Astrocyte (in vitro differentiated cells and primary cell): ENCODE data around the gene CIB2. TPM values are rescaled to one million over a fixed set of nuclear protein-coding genes. Genes with fewer than 3 reads are reported as not detected.

Source experiments
- DNase-seq: peaks from one replicate; pipeline ENCODE4 v3.0.0-alpha.2; 2010; ENCODE audit warnings: low read depth
- FAIRE-seq: peaks from 2 replicates; lab custom pipeline; 2011; peaks lifted over from hg19 to GRCh38; lab: Jason Lieb, UNC
- H2AFZ ChIP-seq: 2 replicates; pipeline ENCODE4 v1.6.0; 2012; ENCODE audit warnings: low read depth, low read length, inconsistent platforms
- H3K27ac ChIP-seq: 2 replicates; pipeline ENCODE4 v1.5.1; 2011; ENCODE audit warnings: low read depth, low read length, inconsistent platforms
- H3K27me3 ChIP-seq: 2 replicates; pipeline ENCODE4 v1.6.0; 2011; ENCODE audit warnings: low read length, inconsistent platforms; ENCODE audit not compliant: insufficient read depth
- H3K36me3 ChIP-seq: 2 replicates; pipeline ENCODE4 v1.5.1; 2011; ENCODE audit warnings: low read length, inconsistent platforms; ENCODE audit not compliant: insufficient read depth
- H3K4me1 ChIP-seq: 2 replicates; pipeline ENCODE4 v1.5.1; 2011; ENCODE audit warnings: low read length, inconsistent platforms; ENCODE audit not compliant: insufficient read depth
- H3K4me2 ChIP-seq: 2 replicates; pipeline ENCODE4 v1.6.0; 2012; ENCODE audit warnings: low read length, inconsistent platforms
- H3K4me3 ChIP-seq: 2 replicates; pipeline ENCODE4 v1.5.1; 2011; ENCODE audit warnings: low read depth, mild to moderate bottlenecking, low read length, inconsistent platforms; ENCODE audit not compliant: insufficient read depth
- H3K79me2 ChIP-seq: 2 replicates; pipeline ENCODE4 v1.6.0; 2012; ENCODE audit warnings: mild to moderate bottlenecking, low read length, inconsistent platforms; ENCODE audit not compliant: insufficient read depth
- H3K9ac ChIP-seq: 2 replicates; pipeline ENCODE4 v1.6.0; 2012; ENCODE audit warnings: mild to moderate bottlenecking, low read length, inconsistent platforms
- H3K9me3 ChIP-seq: 2 replicates; pipeline ENCODE4 v1.5.1; 2012; ENCODE audit warnings: low read depth, mild to moderate bottlenecking, low read length, inconsistent platforms; ENCODE audit not compliant: insufficient read depth
- H4K20me1 ChIP-seq: 2 replicates; pipeline ENCODE4 v1.6.0; 2012; ENCODE audit warnings: low read length, inconsistent platforms; ENCODE audit not compliant: insufficient read depth
- H3K27ac Mint-ChIP-seq: one replicate; pipeline ENCODE4 v1.8.0; 2021; ENCODE audit warnings: mild to moderate bottlenecking, mixed read lengths; ENCODE audit not compliant: unreplicated experiment
- H3K27me3 Mint-ChIP-seq: one replicate; pipeline ENCODE4 v1.8.0; 2021; ENCODE audit warnings: low read depth, mixed read lengths; ENCODE audit not compliant: unreplicated experiment
- H3K36me3 Mint-ChIP-seq: one replicate; pipeline ENCODE4 v1.8.0; 2021; ENCODE audit warnings: low read depth, mixed read lengths; ENCODE audit not compliant: unreplicated experiment
- H3K4me1 Mint-ChIP-seq: one replicate; pipeline ENCODE4 v1.8.0; 2021; ENCODE audit warnings: low read depth, mixed read lengths; ENCODE audit not compliant: unreplicated experiment
- H3K4me3 Mint-ChIP-seq: one replicate; pipeline ENCODE4 v1.8.0; 2021; ENCODE audit warnings: mild to moderate bottlenecking, moderate library complexity, mixed read lengths; ENCODE audit not compliant: unreplicated experiment
- H3K9me3 Mint-ChIP-seq: one replicate; pipeline ENCODE4 v1.8.0; 2021; ENCODE audit warnings: mild to moderate bottlenecking, mixed read lengths; ENCODE audit not compliant: unreplicated experiment
- EZH2 ChIP-seq: IDR thresholded peaks from 2 replicates; pipeline ENCODE4 v1.6.1; 2012; ENCODE audit warnings: mild to moderate bottlenecking, low read length, inconsistent platforms; ENCODE audit not compliant: insufficient read depth
- total RNA-seq: library from RNA; stranded (reverse); gene quantifications from 2 replicates; pipeline ENCODE4 v1.2.1, GENCODE V29; 2021
- TF ChIP-seq, protein P1 (sequence below): IDR thresholded peaks from 2 replicates; pipeline ENCODE4 v1.5.1; 2011; ENCODE audit warnings: low read depth, mild to moderate bottlenecking, inconsistent platforms, low read length, moderate library complexity; ENCODE audit not compliant: insufficient read depth

CIB2 gene
- total RNA-seq, 1 donor from 2014 or later = 7.4 TPM

GRCh38 chr15:78093242-78094020 is 37.8 kb downstream of the CIB2 start:
- Histone ChIP-seq H4K20me1 (no peaks in the 10 kb centered on the region), H3K4me2 (peak overlapping the region; percentile 5), H3K79me2 (no peaks in the 10 kb centered on the region), H3K36me3 (no peaks in the 10 kb centered on the region), H3K4me1 (peaks cover 11% of the 10 kb centered on the region), H3K4me3 (no peak overlapping the region), H3K27me3 (no peaks in the 10 kb centered on the region), H3K9ac (no peak overlapping the region), H3K9me3 (no peaks in the 10 kb centered on the region), H3K27ac (no peak overlapping the region), H2AFZ (no peak overlapping the region)
- H3K36me3 Mint-ChIP-seq = no peaks in the 10 kb centered on the region
- DNase-seq = peak; percentile 96
- peak overlapping the region; percentile 23 for H3K4me3 Mint-ChIP-seq
- peak; percentile 64 for FAIRE-seq
- peaks cover 9% of the 10 kb centered on the region for H3K4me1 Mint-ChIP-seq
- peaks cover 34% of the 10 kb centered on the region for H3K27me3 Mint-ChIP-seq
- no peak overlapping the region for H3K27ac Mint-ChIP-seq
- no peak for TF ChIP-seq EZH2
- TF ChIP-seq, protein P1, sequence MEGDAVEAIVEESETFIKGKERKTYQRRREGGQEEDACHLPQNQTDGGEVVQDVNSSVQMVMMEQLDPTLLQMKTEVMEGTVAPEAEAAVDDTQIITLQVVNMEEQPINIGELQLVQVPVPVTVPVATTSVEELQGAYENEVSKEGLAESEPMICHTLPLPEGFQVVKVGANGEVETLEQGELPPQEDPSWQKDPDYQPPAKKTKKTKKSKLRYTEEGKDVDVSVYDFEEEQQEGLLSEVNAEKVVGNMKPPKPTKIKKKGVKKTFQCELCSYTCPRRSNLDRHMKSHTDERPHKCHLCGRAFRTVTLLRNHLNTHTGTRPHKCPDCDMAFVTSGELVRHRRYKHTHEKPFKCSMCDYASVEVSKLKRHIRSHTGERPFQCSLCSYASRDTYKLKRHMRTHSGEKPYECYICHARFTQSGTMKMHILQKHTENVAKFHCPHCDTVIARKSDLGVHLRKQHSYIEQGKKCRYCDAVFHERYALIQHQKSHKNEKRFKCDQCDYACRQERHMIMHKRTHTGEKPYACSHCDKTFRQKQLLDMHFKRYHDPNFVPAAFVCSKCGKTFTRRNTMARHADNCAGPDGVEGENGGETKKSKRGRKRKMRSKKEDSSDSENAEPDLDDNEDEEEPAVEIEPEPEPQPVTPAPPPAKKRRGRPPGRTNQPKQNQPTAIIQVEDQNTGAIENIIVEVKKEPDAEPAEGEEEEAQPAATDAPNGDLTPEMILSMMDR = no peak
- no peaks in the 10 kb centered on the region for H3K9me3 Mint-ChIP-seq

- H3K27ac Mint-ChIP-seq = no peak within 1 kb of the TSS
Measured at GRCh38 chr15:78092261-78093041, 38.8 kb downstream of the CIB2 start, which contains the start of gene SH2D7. SH2D7 (plus strand) TSS chr15:78092561; CDS start chr15:78092585, 24 bp downstream.

More at GRCh38 chr15:78092261-78093041, 38.8 kb downstream of the CIB2 start, which contains the start of gene SH2D7:
- Histone ChIP-seq H3K4me1 (peaks cover 11% of the 10 kb centered on the region), H3K27ac (no peak within 1 kb of the TSS), H3K9ac (no peak within 1 kb of the TSS), H2AFZ (no peak within 1 kb of the TSS), H3K4me3 (no peak within 1 kb of the TSS), H3K4me2 (peak within 1 kb of the TSS; percentile 5), H4K20me1 (no peaks in the 10 kb centered on the region), H3K9me3 (no peaks in the 10 kb centered on the region), H3K27me3 (no peaks in the 10 kb centered on the region), H3K79me2 (no peaks in the 10 kb centered on the region), H3K36me3 (no peaks in the 10 kb centered on the region)
- H3K9me3 Mint-ChIP-seq = no peaks in the 10 kb centered on the region
- no peak for FAIRE-seq
- H3K4me1 Mint-ChIP-seq = peaks cover 9% of the 10 kb centered on the region
- no peaks in the 10 kb centered on the region for H3K36me3 Mint-ChIP-seq
- no peak for TF ChIP-seq EZH2
- TF ChIP-seq, protein P1 = no peak
- peak; percentile 18 for DNase-seq
- no peak within 1 kb of the TSS for H3K4me3 Mint-ChIP-seq
- H3K27me3 Mint-ChIP-seq = peaks cover 34% of the 10 kb centered on the region
